K562 (cell line): Measurements from ENCODE around the gene CCDC9B. TPM values are rescaled to one million over a fixed set of nuclear protein-coding genes. Genes with fewer than 3 reads are reported as not detected.

Source experiments
- HCFC1 ChIP-seq: IDR thresholded peaks from 2 replicates; pipeline ENCODE4 v1.6.1; 2012; ENCODE audit warnings: low read depth, low read length, improper control_type of control experiment
- HDAC6 ChIP-seq: IDR thresholded peaks from 2 replicates; pipeline ENCODE4 v1.6.1; 2012; ENCODE audit warnings: low read depth, mild to moderate bottlenecking, control low read depth, inconsistent platforms, low read length, moderate library complexity
- HNRNPH1 ChIP-seq: fragments of 200-400 bp; formaldehyde crosslinking; optimal IDR thresholded peaks from 2 replicates; pipeline ENCODE3; 2017; ENCODE audit warnings: low read depth, mild to moderate bottlenecking, low read length, moderate library complexity
- KDM2B ChIP-seq: fragments of 250-450 bp; sonication (Bioruptor Pico); IDR thresholded peaks from 2 replicates; pipeline ENCODE4 v1.8.0; 2021; ENCODE audit warnings: mild to moderate bottlenecking, moderate library complexity
- MAFK ChIP-seq: IDR thresholded peaks from 2 replicates; pipeline ENCODE4 v1.6.1; 2011; ENCODE audit warnings: low read length, improper control_type of control experiment
- MTA3 ChIP-seq: fragments of 450-650 bp; formaldehyde crosslinking; IDR thresholded peaks from 2 replicates; pipeline ENCODE4 v1.6.1; 2017; ENCODE audit warnings: mild to moderate bottlenecking, borderline replicate concordance
- PPARD ChIP-seq: fragments of 250-450 bp; sonication (Bioruptor Pico); IDR thresholded peaks from 2 replicates; pipeline ENCODE4 v1.8.0; 2022; ENCODE audit warnings: inconsistent platforms, mild to moderate bottlenecking, moderate library complexity
- RNF219 ChIP-seq: fragments of 250-450 bp; sonication (Bioruptor Pico); IDR thresholded peaks from 2 replicates; pipeline ENCODE4 v1.5.0; 2022; ENCODE audit warnings: mild to moderate bottlenecking
- SMC3 ChIP-seq: conservative IDR thresholded peaks from 2 replicates; pipeline ENCODE4 v1.6.1; 2011; ENCODE audit warnings: low read depth, low read length, improper control_type of control experiment; ENCODE audit not compliant: insufficient read depth
- TBP ChIP-seq: optimal IDR thresholded peaks from 2 replicates; pipeline ENCODE3; 2011; ENCODE audit warnings: low read depth, low read length, improper control_type of control experiment
- ZBTB33 ChIP-seq: sonication (generic); formaldehyde crosslinking; IDR thresholded peaks from 2 replicates; pipeline ENCODE4 v1.8.1; 2023; ENCODE audit warnings: mild to moderate bottlenecking, missing genetic modification reagents
- ZNF140 ChIP-seq: fragments of 250-450 bp; sonication (Bioruptor Pico); IDR thresholded peaks from 2 replicates; pipeline ENCODE4 v1.8.0; 2021; ENCODE audit warnings: moderate library complexity, mild to moderate bottlenecking, inconsistent platforms
- polyA plus RNA-seq, 8 experiments: library from polyadenylated mRNA; depleted of rRNA in 4 of 8; stranded (reverse) in 5 of 8; unstranded in 3 of 8; fragments of >200 nt; fragmentation: Nextera tagmentation in 2 of 8; fragmentation: Illumina TruSeq in 1 of 8; extraction: Ambion mirVana in 2 of 8; extraction: Trizol in 1 of 8; gene quantifications; 2 replicates each; pipeline versions ENCODE4 v1.2.1 to v1.2.3, GENCODE V29; 2011 to 2014; ENCODE audit warnings: inconsistent platforms in 1 of 8, missing spikeins in 1 of 8
- total RNA-seq, 7 experiments: library from RNA; depleted of rRNA in 6 of 7; stranded (reverse); fragments of >200 nt in 6 of 7; fragmentation: Illumina TruSeq in 2 of 7; extraction: Trizol in 2 of 7; gene quantifications; 2 replicates each; pipeline versions ENCODE4 v1.2.1 to v1.2.3, GENCODE V29; 2011 to 2021; ENCODE audit warnings: low replicate concordance in 1 of 7

Gene CCDC9B
- total and polyA plus RNA-seq, 9 of the 15 experiments (the other 6 are each of a cell fraction or from before 2014, with no cell fraction given), result 0.01 to 0.47 (median 0.15) TPM; not detected in 1

- TF ChIP-seq RNF219 (CRISPR knock-in tag) (no peak), HDAC6 (no peak), MAFK (no peak), TBP (peak; percentile 50), SMC3 (0 out of 2 replicates have a peak, but pooled peaks have one; percentile 17), PPARD (CRISPR knock-in tag) (no peak), MTA3 (peak; percentile 81), HCFC1 (peak; percentile 62), ZBTB33 (CRISPR knock-in tag) (peak; percentile 95), KDM2B (CRISPR knock-in tag) (0 out of 2 replicates have a peak, but pooled peaks have one; percentile 21), ZNF140 (no peak), HNRNPH1 (no peak)
Observed at GRCh38 chr15:40323239-40323952, 17.3 kb downstream of the CCDC9B start, which contains the start of gene INAFM2 (continued).
